GM18511 (cell line): ENCODE data around the gene TMEM89.

Experiments
- ATAC-seq: cut with Tn5 transposase; IDR thresholded peaks from one replicate; pipeline ENCODE4 v1.9.1; 2021; ENCODE audit warnings: mild to moderate bottlenecking, moderate library complexity; ENCODE audit not compliant: unreplicated experiment

Gene TMEM89, protein sequence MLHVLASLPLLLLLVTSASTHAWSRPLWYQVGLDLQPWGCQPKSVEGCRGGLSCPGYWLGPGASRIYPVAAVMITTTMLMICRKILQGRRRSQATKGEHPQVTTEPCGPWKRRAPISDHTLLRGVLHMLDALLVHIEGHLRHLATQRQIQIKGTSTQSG

DNA sequence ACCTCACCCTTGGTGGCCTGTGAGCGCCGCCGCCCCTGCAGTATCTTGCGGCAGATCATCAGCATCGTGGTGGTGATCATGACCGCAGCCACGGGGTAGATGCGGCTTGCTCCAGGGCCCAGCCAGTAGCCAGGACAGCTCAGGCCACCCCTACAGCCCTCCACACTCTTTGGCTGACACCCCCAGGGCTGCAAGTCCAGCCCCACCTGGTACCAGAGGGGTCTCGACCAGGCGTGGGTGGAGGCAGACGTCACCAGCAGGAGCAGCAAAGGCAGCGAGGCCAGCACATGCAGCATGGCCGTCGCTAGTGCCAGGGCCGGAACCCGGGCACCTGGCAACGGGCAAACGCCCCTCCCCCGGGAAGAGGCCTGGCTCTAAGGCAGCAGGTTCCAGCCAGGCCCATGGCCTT, at the start of gene TMEM89:
TSS of gene TMEM89 (minus strand) at position 309 of the 409 bp plus-strand sequence. CDS start at position 296, 13 bp downstream.
- no peak for ATAC-seq

GRCh38 chr3:48664929-48665328, 43.4 kb upstream of the TMEM89 start:
- ATAC-seq, result no peak

DNA sequence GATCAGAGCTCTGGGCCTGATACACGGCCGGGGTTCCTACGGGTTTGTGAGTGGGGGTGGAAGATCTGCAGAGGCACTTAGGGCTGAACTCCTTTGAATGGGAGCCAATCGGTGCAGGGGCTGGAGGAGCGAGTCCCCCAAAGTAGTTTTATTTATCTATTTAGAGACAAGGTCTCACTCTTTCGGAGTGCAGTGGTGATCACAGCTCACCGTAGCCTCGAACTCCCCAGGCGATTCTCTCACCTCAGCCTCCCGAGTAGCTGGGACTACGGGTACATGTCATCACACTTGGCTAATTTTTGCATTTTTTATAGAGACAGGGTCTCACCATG, 42.7 kb upstream of the TMEM89 start:
- ATAC-seq, result no peak

GRCh38 chr3:48663489-48664312, 42.1 kb upstream of the TMEM89 start:
- ATAC-seq, result peak; percentile 92

DNA sequence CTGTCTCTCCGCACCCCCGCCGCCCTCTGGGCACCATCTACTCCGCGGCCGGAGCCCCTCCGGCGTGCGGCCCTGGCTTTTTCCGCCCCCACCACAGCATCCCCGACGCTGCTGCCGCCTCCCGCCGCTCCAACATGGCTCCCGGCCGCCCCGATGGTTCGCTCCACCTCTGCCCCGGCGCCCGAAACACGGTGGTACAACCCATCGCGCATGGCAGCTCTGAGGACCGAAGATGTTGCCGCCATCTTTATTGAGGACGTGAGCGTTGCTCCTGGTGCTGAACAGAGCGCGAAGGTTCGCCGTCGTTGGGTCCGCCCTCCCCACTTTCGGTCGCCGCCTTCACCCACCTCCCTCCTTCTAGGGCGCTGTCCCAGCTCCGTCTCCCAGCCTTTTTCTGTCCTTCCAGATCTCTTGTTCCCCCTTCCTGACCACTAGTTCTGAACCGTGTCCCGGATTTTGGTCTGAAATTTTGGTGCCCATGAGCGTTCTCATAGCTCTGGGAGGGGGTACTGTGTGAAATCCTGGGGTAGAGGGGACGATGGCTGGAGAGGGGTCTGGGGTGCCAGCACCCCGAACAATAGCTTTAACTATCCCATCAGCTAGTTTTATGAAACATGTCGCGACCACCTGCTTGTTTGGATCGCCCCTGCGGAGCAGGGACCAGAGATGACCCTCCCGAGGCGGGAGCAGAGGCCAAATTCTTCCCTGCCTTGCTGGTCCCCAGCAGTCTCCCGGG, 41.4 kb upstream of the TMEM89 start, which contains the start of gene CELSR3:
TSS of gene CELSR3 (minus strand) at position 134 of the 736 bp plus-strand sequence. CDS start 252 bp downstream, outside the sequence.
- no peak for ATAC-seq

DNA sequence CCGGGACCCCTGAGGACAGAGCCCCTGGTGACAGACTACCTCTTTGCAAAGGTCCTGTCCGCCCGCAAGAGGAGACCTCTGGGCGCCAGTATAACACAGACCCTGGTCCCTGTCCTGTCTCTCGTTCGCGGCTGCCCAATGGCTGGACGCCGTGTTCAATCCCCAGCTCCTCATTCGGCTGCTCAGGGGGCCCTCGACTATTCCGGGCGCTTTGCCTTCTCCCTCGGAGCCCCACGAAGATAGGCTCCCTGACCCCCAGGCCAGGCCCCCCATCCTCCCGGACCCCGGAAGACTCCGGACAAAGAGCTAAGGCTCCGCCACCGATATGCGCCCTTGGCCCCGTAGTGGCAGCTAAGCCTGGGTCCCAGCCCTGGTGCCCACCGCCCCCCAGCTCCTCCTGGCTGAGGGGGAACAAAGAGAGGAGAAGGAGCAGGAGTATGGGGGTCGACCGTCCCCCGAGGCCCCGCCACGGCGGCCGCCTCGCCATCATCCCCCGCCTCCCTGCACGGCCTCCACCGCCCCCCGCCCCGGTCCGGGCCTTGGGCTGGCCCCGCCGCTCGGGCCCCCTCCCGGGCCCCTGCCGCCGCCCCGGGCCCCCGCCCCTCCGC, 40.7 kb upstream of the TMEM89 start:
- no peak for ATAC-seq

DNA sequence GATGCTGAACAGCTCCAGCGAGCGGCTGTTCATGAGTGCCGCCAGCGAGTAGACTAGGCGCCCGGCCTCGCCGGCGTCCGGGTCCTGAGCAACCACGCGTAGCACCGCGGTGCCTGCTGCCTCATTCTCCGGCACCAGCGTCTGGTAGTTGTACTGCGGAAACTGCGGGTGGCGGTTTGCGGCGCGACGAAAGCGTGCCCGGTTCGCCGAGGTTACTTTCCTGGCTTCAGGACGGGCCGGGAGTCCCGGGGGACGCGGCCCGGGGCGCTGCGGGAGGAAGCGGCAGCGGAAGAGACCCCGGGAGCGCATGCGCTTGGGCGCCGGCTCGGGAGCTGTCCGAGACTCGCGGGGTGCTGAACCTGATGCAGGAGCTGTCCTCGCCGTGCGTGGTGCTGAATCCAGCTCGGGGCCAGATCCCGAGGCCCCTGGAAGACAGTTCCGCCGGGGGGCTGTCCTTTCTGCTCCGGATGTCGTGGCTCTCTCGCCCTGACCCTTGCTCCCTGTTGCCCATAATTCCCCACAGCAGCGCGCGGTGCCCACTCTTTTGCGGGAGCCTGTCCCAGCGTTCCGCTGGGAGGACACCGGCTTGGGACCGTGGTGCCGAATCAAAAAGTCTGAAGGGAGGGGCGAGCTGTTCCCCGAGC, 40.1 kb upstream of the TMEM89 start:
- ATAC-seq, result no peak

- no peak for ATAC-seq
Measured at GRCh38 chr3:48660800-48661400, 39.3 kb upstream of the TMEM89 start.

- no peak for ATAC-seq
Measured at GRCh38 chr3:48656841-48657281, 35.3 kb upstream of the TMEM89 start.

DNA sequence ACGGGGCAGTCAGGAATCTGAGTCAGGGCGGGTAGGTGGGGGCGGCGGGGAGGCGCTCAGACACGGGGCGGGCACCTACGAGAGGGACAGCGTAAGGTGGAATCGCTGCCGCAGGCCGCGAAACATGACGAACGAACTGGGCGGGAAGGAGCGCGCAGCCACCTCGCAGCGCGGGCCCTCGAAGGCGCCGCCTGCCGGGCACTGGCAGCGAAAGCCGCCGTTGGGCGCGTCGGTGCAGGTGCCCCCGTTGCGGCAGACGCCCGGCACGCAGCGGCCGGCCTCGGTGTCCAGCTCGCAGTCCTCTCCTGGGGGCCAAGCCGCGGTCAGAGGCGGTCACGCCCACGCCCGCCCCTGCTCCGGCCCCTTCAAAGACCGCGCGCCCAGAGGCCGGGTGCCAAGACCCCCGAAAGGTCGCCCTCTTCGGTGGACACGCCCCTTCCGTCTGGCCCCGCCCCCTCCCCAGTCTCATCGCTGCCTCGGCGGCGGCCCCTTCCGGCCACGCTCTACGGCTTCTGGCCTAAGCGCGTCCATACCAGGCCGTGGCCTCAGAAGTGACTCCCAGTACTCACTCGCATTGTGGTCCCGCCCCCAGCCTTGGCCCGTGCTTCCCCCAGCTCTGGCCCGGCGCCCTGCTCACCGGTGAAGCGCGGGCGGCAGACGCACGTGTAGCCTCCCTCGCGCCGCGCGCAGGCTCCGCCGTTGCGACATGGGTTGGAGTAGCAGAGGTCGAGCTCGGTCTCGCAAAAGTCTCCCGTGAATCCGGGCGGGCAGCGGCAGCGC, 34.7 kb upstream of the TMEM89 start:
- peak; percentile 77 for ATAC-seq

- ATAC-seq, result no peak
Measured at GRCh38 chr3:48655606-48656005, 34.0 kb upstream of the TMEM89 start.

DNA sequence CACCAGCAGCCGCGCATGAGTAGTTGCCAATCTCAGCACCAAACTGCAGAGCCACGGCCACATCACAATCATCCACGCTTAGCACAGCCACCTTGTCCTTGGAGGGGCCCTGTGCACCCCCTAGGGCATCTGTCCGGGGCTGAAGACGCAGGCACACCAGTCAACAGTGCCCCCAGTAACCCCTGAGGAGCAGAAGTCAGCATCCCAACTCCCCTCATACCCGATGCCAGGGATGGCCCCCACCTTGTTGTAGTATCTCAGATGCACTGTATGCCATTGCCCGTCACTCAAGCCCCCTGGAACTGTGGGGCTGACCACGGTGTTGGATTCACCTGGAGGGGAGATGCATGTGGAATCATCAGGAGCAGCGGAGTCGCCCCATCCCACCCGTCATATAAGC, 33.5 kb upstream of the TMEM89 start:
- ATAC-seq, result no peak

DNA sequence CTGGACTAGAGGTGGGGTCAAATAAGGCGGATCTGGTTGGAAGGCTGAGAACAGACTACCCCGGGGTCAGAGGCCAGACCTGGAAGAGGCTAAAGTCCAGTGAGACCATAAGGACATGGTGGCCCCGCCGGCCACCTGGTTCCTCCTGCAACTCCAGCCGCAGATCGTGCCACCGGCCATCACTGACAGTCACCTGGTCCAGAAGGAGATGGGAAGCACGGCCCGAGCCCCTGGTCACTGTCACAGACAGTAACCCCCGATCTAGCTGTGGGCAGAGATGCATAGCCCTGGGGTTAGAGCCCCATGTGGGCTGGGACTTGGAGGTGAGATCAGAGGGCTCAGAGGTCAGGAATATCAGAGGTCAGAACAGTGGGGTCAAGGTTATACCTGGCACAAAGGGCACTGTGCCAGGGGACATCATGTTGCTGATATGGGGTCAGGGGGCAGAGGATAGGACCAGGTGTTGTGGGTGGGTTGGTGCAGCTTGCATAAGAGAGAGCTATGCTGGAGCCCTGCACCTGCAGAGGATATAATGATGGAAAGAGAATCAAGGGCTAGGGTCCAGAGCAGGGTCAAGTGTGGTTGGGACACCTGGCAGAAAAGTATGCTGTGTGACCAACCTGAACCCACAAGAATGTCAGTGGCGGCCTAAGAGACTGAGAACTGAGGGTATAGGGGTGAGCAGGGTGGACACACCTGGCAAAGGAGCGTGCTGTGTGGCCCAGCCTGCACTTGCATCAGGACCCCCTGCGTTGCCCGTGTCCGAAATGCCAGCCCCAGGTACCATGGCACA, 31.6 kb upstream of the TMEM89 start:
- ATAC-seq, result no peak

- ATAC-seq, result no peak
Measured at GRCh38 chr3:48651771-48652170, 30.2 kb upstream of the TMEM89 start.

DNA sequence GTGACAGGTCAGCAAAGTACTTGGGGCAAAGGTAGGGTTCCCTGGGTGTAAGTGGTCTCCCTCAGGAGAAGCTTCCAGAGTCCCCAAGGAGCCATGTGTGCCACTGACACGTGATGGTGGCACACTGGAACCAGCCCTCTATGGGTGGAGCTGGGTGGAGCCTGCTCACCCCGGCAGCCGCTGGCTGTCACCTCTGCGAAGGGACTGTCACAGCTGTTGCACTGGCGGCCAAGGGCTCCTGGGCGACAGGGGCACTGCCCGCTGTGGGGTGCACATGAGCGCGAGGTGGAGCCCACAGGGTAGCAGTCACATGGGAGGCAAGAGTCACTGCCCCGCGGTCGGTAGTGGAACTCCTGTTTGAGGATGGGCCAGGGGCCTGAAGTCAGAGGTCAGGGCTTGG, 29.2 kb upstream of the TMEM89 start:
- ATAC-seq, result no peak

DNA sequence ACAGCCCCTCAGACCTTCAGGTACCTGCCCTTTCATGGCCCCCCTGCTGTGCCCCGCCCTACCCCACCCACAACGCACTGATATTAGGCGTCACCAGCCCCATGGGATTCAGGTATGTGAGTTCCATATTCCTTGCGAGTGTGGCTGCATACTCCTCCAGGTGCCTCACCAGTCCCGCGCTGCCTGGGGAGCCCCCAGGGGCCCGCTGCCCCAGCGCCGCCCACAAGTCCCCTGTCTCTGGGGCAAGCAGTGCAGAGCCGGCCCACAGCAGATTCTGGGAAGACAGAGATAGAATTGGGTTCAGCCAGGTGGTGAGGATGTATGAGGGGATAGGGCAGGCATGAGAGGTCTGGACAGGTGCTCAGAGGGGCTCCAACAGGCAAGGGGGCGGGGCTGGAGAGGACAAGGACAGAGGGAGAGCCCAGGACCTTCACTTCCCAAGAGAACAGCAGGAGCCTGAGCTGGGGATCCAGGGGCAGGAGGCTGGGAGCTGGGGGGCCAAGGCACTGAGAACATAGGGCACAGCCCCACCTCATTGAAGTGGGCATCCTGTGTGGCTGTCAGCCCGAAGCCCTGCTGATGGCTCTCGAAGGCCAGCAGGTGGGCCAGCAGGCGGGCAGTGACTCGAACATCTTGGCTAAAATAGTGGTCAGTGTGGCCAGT, 26.8 kb upstream of the TMEM89 start:
- no peak for ATAC-seq

GRCh38 chr3:48647714-48648113, 26.1 kb upstream of the TMEM89 start:
- ATAC-seq, result no peak
